H1 (cell line): Measurements from ENCODE around the gene KLHL29. TPM values are rescaled to one million over a fixed set of nuclear protein-coding genes. Genes with fewer than 3 reads are reported as not detected.

Experiments
- EZH2 ChIP-seq: fragments of 200-600 bp; sonication (generic); IDR thresholded peaks from 2 replicates; pipeline ENCODE4 v1.7.1; 2012; ENCODE audit warnings: low read depth, mild to moderate bottlenecking, moderate library complexity, low read length, inconsistent platforms; ENCODE audit not compliant: severe bottlenecking
- RFX5 ChIP-seq: IDR thresholded peaks from 2 replicates; pipeline ENCODE4 v1.6.1; 2011; ENCODE audit warnings: low read depth, low read length, improper control_type of control experiment, borderline replicate concordance
- polyA plus RNA-seq, 7 experiments: library from polyadenylated mRNA; depleted of rRNA in 3 of 7; stranded (reverse) in 5 of 7; unstranded in 2 of 7; fragments of >200 nt in 5 of 7; fragments of 200-250 nt in 2 of 7; gene quantifications; 1 replicate in 5 of 7; 2 replicates in 1 of 7; 4 replicates in 1 of 7; pipeline versions ENCODE4 v1.2.1 to v1.2.3, GENCODE V29; 2011 to 2013; ENCODE audit warnings: missing spikeins in 2 of 7, mixed read lengths in 2 of 7
- total RNA-seq: library from RNA; stranded (reverse); fragmentation: NEBNext Ultra II Directional; extraction: Animal tissue kit (Norgen Biotek cat#: 25700); gene quantifications from 2 replicates; pipeline ENCODE4 v1.2.1, GENCODE V29; 2021

The KLHL29 gene
- total and polyA plus RNA-seq, 2 of the 8 experiments (the other 6 are each of a cell fraction or from before 2014, with no cell fraction given): 1.1 to 4.7 TPM

DNA sequence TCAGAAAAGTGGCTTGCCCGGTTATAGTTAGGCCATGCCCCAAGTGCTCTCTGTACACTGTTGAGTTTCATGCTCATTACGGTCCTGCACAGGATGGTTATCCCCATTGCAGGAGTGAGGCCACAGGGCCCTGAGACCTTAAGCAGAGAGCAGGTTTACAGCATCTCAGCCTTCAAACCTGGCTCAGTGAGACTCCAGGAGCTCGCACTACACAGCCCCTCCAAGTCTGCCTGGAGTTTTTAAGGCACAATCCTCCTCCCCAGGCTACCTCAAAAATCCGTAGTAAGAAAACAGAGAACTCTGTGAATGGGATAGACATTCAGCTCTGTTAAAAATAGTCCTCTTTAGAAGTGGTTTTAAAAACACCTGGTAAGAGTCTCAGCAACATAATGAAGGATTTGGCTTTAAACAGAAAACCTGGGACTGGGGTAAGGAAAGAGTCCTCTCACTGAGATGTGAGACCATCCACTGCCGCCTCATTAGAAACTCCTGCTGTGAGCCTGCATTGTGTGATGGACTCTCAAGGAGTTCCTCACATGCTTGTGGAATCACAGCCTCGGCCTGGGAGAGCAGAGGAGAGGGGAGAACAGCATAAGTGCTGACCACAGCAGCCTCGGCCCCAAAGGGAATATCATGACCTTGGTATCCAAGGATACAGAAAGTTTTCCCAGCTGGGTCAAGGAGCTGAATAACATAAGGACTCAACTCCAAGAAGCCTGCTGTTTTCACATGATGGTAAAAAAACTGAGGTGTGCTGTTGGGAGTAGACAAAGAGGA is 327.2 kb downstream of the KLHL29 start (continued):
- TF ChIP-seq EZH2 (no peak), RFX5 (no peak)
